IMR-90 (cell line): ENCODE measurements around the gene PLCL2. TPM values are rescaled to one million over a fixed set of nuclear protein-coding genes. Genes with fewer than 3 reads are reported as not detected.

Experiments used
- ATAC-seq: fragments of 200-7000 bp; cut with Tn5 transposase; 2 replicates; pipeline ENCODE4 v1.9.1; 2020; ENCODE audit warnings: low read depth, mild to moderate bottlenecking, moderate library complexity
- BruUV-seq: library from RNA; stranded (reverse); fragments of 400-500 nt; replicated peaks from 2 replicates; lab custom pipeline; 2021; lab: Mats Ljungman, UMichigan
- CTCF ChIA-PET: fragments of 300-600 bp; formaldehyde crosslinking; extraction: SDS; loops from one replicate; lab custom pipeline; 2021; ENCODE audit warnings: antibody characterized with exemption; lab: Yijun Ruan, JAX
- POLR2A ChIA-PET: fragments of 300-600 bp; sonication (Branson Sonifier 250); formaldehyde crosslinking; loops from one replicate; lab custom pipeline; 2022; ENCODE audit warnings: antibody characterized with exemption; ENCODE audit not compliant: unreplicated experiment; lab: Charles Lee
- DNase-seq: peaks from one replicate; pipeline ENCODE4 v3.0.0; 2013
- H2AFZ ChIP-seq: replicated peaks from 2 replicates; pipeline ENCODE3; 2013; ENCODE audit warnings: low read length, mild to moderate bottlenecking; ENCODE audit not compliant: poor library complexity
- H2AK5ac ChIP-seq: 2 replicates; pipeline ENCODE4 v1.6.1; 2013; ENCODE audit warnings: low read depth, low read length, inconsistent platforms
- H2AK9ac ChIP-seq: replicated peaks from 2 replicates; pipeline ENCODE3; 2013; ENCODE audit warnings: mild to moderate bottlenecking, low read depth, low read length, moderate library complexity; ENCODE audit not compliant: poor library complexity
- H2BK120ac ChIP-seq: 2 replicates; pipeline ENCODE4 v1.6.1; 2013; ENCODE audit warnings: low read depth, low read length, inconsistent platforms
- H2BK15ac ChIP-seq: 3 replicates; pipeline ENCODE4 v1.6.1; 2013; ENCODE audit warnings: low read depth, low read length, inconsistent platforms
- H2BK20ac ChIP-seq: 2 replicates; pipeline ENCODE4 v1.6.1; 2013; ENCODE audit warnings: low read depth, mild to moderate bottlenecking, inconsistent platforms, low read length, moderate library complexity
- H2BK5ac ChIP-seq: 2 replicates; pipeline ENCODE4 v1.6.1; 2013; ENCODE audit warnings: mild to moderate bottlenecking, low read depth, low read length, inconsistent platforms; ENCODE audit not compliant: poor library complexity, severe bottlenecking
- H3K14ac ChIP-seq: replicated peaks from 2 replicates; pipeline ENCODE4 v1.6.1; 2013; ENCODE audit warnings: low read depth, low read length, inconsistent platforms
- H3K18ac ChIP-seq: 2 replicates; pipeline ENCODE4 v1.6.1; 2013; ENCODE audit warnings: low read depth, low read length, control low read depth
- H3K23ac ChIP-seq: 2 replicates; pipeline ENCODE4 v1.6.1; 2013; ENCODE audit warnings: low read depth, low read length, inconsistent platforms
- H3K27ac ChIP-seq: 2 replicates; pipeline ENCODE4 v1.5.1; 2013; ENCODE audit warnings: mild to moderate bottlenecking, control low read depth, low read length; ENCODE audit not compliant: insufficient read depth
- H3K27me3 ChIP-seq: 2 replicates; pipeline ENCODE4 v1.6.1; 2013; ENCODE audit warnings: low read length; ENCODE audit not compliant: control insufficient read depth, insufficient read depth
- H3K36me3 ChIP-seq: 2 replicates; pipeline ENCODE4 v1.6.1; 2013; ENCODE audit warnings: low read length, mixed read lengths; ENCODE audit not compliant: control insufficient read depth, insufficient read depth
- H3K4ac ChIP-seq: 2 replicates; pipeline ENCODE4 v1.6.1; 2013; ENCODE audit warnings: low read depth, low read length, inconsistent platforms
- H3K4me1 ChIP-seq: 2 replicates; pipeline ENCODE4 v1.6.1; 2013; ENCODE audit warnings: low read length, mixed read lengths; ENCODE audit not compliant: control insufficient read depth, insufficient read depth
- H3K4me2 ChIP-seq: 2 replicates; pipeline ENCODE4 v1.6.1; 2013; ENCODE audit warnings: low read depth, mild to moderate bottlenecking, control low read depth, low read length, moderate library complexity
- H3K4me3 ChIP-seq: 2 replicates; pipeline ENCODE4 v1.5.1; 2013; ENCODE audit warnings: low read depth, mild to moderate bottlenecking, control low read depth, low read length, moderate library complexity; ENCODE audit not compliant: insufficient read depth
- H3K56ac ChIP-seq: 2 replicates; pipeline ENCODE4 v1.6.1; 2013; ENCODE audit warnings: low read length, inconsistent platforms; ENCODE audit not compliant: insufficient read depth; ENCODE audit errors: extremely low read depth
- H3K79me1 ChIP-seq, 2 experiments: 2 replicates each; pipeline ENCODE4 v1.6.1; 2013; ENCODE audit warnings: low read length in 2 of 2, inconsistent platforms in 1 of 2, low read depth in 1 of 2
- H3K9ac ChIP-seq: 2 replicates; pipeline ENCODE4 v1.6.1; 2013; ENCODE audit warnings: low read depth, low read length, control low read depth
- H3K9me1 ChIP-seq: 2 replicates; pipeline ENCODE4 v1.6.1; 2013; ENCODE audit warnings: low read length, inconsistent platforms; ENCODE audit not compliant: insufficient read depth
- H3K9me3 ChIP-seq: 2 replicates; pipeline ENCODE4 v1.6.1; 2013; ENCODE audit warnings: low read length; ENCODE audit not compliant: control insufficient read depth, insufficient read depth
- H4K20me1 ChIP-seq: 2 replicates; pipeline ENCODE4 v1.6.1; 2013; ENCODE audit warnings: low read length, inconsistent platforms; ENCODE audit not compliant: insufficient read depth
- H4K5ac ChIP-seq: 2 replicates; pipeline ENCODE4 v1.6.1; 2013; ENCODE audit warnings: mild to moderate bottlenecking, low read depth, low read length, control low read depth
- H4K8ac ChIP-seq, 2 experiments: 2 replicates each; pipeline ENCODE4 v1.6.1; 2013; ENCODE audit warnings: low read depth in 2 of 2, low read length in 2 of 2, control low read depth in 1 of 2, inconsistent platforms in 1 of 2
- H4K91ac ChIP-seq: 2 replicates; pipeline ENCODE4 v1.6.1; 2013; ENCODE audit warnings: low read depth, low read length, inconsistent platforms; ENCODE audit not compliant: insufficient read depth
- CEBPB ChIP-seq: IDR thresholded peaks from 2 replicates; pipeline ENCODE4 v1.6.1; 2012; ENCODE audit warnings: low read depth, low read length, improper control_type of control experiment
- CHD1 ChIP-seq: IDR thresholded peaks from 2 replicates; pipeline ENCODE4 v1.6.1; 2012; ENCODE audit warnings: low read depth, low read length, improper control_type of control experiment
- FOS ChIP-seq: fragments of 150-350 bp; IDR thresholded peaks from 2 replicates; pipeline ENCODE4 v1.6.1; 2016; ENCODE audit warnings: low read depth, low read length
- POLR2A ChIP-seq: IDR thresholded peaks from 2 replicates; pipeline ENCODE4 v1.6.1; 2012; ENCODE audit warnings: mild to moderate bottlenecking, low read depth, low read length
- RAD21 ChIP-seq: IDR thresholded peaks from 2 replicates; pipeline ENCODE4 v1.6.1; 2012; ENCODE audit warnings: low read length, improper control_type of control experiment
- RFX5 ChIP-seq: IDR thresholded peaks from 2 replicates; pipeline ENCODE4 v1.8.0; 2012; ENCODE audit warnings: low read depth, mild to moderate bottlenecking, low read length, moderate library complexity
- WGBS, 2 experiments: methylation state at CpG; one replicate each; pipeline versions ENCODE4 v1.1.5 to v1.1.7; 2013; ENCODE audit warnings: missing lambda C conversion rate in 2 of 2; ENCODE audit not compliant: insufficient read length in 1 of 2; ENCODE audit errors: extremely low coverage in 2 of 2; 5-methylcytosine and 5-hydroxymethylcytosine counted together
- dilution Hi-C: fragments of 300-500 bp; cut with HindIII; formaldehyde crosslinking; loops from one replicate; pipeline ENCODE4 v1.14.3; 2018; ENCODE audit warnings: low sequenced_read_pairs; ENCODE audit not compliant: unreplicated experiment
- in situ Hi-C: fragments of 300-500 bp; cut with MboI; formaldehyde crosslinking; loops from 3 replicates; pipeline ENCODE4 v1.14.3; 2019; ENCODE audit warnings: low sequenced_read_pairs, inconsistent platforms, mixed read lengths
- intact Hi-C: fragments of 100-400 bp; cut with micrococcal nuclease; formaldehyde crosslinking; loops from 2 replicates; pipeline ENCODE4 v1.10.0; 2022
- polyA plus RNA-seq, 3 experiments: library from polyadenylated mRNA; depleted of rRNA; stranded (reverse); fragments of >200 nt; gene quantifications; 2 replicates each; pipeline ENCODE4 v1.2.3, GENCODE V29; 2012; ENCODE audit warnings: low replicate concordance in 1 of 3
- total RNA-seq: library from RNA; depleted of rRNA; stranded (reverse); fragments of >200 nt; gene quantifications from 2 replicates; pipeline ENCODE4 v1.2.3, GENCODE V29; 2012
- TF ChIP-seq, protein P1 (sequence below): conservative IDR thresholded peaks from 2 replicates; pipeline ENCODE4 v1.5.1; 2012; ENCODE audit warnings: mild to moderate bottlenecking, low read depth, low read length, improper control_type of control experiment

The PLCL2 gene
- total and polyA plus RNA-seq, 2 of the 4 experiments (the other 2 are of a cell fraction), result 0.92 to 3.8 TPM

DNA sequence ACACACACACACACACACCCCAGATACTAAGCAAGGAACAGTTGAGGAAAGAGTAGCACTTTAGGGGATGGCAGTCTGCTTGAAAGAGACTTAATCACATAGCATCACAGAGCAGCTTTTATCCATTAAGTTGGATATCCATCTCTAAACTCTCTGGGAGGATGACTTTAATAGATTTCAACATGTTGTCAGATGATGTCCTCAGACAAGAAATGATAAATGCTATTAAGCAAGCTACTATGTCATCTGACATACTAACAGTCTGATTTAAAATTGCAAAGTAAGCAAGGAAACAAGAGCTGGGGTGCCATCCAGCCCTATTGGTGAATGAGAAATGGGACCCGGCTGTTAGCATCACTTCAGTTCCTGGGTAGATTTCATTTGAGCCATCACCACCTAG is 136.9 kb downstream of the PLCL2 start:
- DNase-seq, result no peak
- WGBS, 2 experiments, result no CpG with 5 or more reads among the region's 1 CpG
- BruUV-seq, result no TSS peak
- H2BK20ac ChIP-seq, result no peak overlapping the region
- H3K14ac ChIP-seq, result no peak overlapping the region
- no peak overlapping the region for H4K5ac ChIP-seq
- intact Hi-C loops (no loop called here), in situ Hi-C loops (no loop called here), dilution Hi-C loops (no loop called here)
- no peak overlapping the region for H2AFZ ChIP-seq
- no peak overlapping the region for H2AK9ac ChIP-seq
- no peak overlapping the region for H4K91ac ChIP-seq
- no peak overlapping the region for H2BK5ac ChIP-seq
- H2AK5ac ChIP-seq, result no peak overlapping the region
- TF ChIP-seq RAD21 (no peak), FOS (no peak), POLR2A (no peak), CHD1 (no peak), CEBPB (no peak), RFX5 (no peak)
- TF ChIP-seq, protein P1, sequence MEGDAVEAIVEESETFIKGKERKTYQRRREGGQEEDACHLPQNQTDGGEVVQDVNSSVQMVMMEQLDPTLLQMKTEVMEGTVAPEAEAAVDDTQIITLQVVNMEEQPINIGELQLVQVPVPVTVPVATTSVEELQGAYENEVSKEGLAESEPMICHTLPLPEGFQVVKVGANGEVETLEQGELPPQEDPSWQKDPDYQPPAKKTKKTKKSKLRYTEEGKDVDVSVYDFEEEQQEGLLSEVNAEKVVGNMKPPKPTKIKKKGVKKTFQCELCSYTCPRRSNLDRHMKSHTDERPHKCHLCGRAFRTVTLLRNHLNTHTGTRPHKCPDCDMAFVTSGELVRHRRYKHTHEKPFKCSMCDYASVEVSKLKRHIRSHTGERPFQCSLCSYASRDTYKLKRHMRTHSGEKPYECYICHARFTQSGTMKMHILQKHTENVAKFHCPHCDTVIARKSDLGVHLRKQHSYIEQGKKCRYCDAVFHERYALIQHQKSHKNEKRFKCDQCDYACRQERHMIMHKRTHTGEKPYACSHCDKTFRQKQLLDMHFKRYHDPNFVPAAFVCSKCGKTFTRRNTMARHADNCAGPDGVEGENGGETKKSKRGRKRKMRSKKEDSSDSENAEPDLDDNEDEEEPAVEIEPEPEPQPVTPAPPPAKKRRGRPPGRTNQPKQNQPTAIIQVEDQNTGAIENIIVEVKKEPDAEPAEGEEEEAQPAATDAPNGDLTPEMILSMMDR, result no peak
- no peaks in the 10 kb centered on the region for H3K27me3 ChIP-seq
- H3K4me1 ChIP-seq, result no peaks in the 10 kb centered on the region
- H3K9me3 ChIP-seq, result no peaks in the 10 kb centered on the region
- H3K4me2 ChIP-seq, result no peak overlapping the region
- POLR2A ChIA-PET, result no interaction called here
- H3K36me3 ChIP-seq, result no peaks in the 10 kb centered on the region
- H3K79me1 ChIP-seq, result no peaks in the 10 kb centered on the region
- H2BK120ac ChIP-seq, result no peak overlapping the region
- no peak overlapping the region for H3K4me3 ChIP-seq
- H4K8ac ChIP-seq, result no peak overlapping the region
- no peak overlapping the region for H3K9ac ChIP-seq
- H4K20me1 ChIP-seq, result no peaks in the 10 kb centered on the region
- no peak overlapping the region for H3K4ac ChIP-seq
- ATAC-seq, result no peak
- no peak overlapping the region for H3K23ac ChIP-seq
- H3K56ac ChIP-seq, result no peak overlapping the region
- CTCF ChIA-PET, result interaction anchor here (0.6 to 1.6 kb wide), 2 partner anchors 9 to 245 kb away, joined by 3 to 4 read pairs; no protein-coding TSS in a partner anchor
- H3K9me1 ChIP-seq, result no peaks in the 10 kb centered on the region
- no peak overlapping the region for H2BK15ac ChIP-seq
- no peak overlapping the region for H3K18ac ChIP-seq
- H3K27ac ChIP-seq, result no peak overlapping the region
